Activated CD8-positive, alpha-beta memory T cell treated with anti-CD3 and anti-CD28 coated beads, Interleukin-2, amount 50 U/mL, for 48 hours (primary cell): Measurements from ENCODE around the gene BRD3OS.

Experiments used
- DNase-seq: peaks from one replicate; pipeline ENCODE4 v3.0.0-alpha.2; 2020

The BRD3OS gene

DNA sequence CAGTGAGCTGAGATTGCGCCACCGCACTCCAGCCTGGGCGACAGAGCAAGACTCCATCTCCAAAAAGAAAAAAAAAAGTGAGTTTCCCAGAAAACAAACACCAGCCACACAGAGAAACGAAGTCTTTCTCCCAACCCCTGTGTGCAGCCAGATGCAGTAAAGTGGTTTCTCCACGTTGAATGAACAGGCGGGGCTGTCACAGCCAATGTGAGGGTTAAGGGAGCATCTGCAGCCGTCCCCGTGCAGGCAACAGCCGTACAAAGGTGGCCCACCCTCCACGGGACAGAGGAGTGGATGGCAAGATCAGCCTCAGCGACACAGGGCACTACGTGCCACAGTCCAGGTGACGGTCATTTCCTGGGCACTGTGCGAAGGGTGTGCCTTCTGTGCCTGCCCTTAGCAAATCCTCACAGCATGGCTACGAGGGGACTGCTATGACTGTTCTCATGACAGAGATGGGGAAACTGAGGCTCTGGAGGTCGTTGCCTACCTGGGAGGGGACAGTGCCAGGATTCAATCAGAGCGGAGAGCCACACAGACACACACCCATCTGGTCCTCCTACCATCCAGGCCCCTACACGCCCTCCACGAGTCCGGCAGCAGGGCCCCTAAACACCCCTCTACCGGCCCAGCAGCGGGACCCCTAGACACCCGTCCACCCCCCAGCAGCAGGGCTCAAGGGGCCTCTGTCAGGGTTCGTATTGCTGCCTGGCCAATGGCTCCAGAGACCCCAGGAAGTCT is 35.5 kb upstream of the BRD3OS start:
- no peak for DNase-seq

DNA sequence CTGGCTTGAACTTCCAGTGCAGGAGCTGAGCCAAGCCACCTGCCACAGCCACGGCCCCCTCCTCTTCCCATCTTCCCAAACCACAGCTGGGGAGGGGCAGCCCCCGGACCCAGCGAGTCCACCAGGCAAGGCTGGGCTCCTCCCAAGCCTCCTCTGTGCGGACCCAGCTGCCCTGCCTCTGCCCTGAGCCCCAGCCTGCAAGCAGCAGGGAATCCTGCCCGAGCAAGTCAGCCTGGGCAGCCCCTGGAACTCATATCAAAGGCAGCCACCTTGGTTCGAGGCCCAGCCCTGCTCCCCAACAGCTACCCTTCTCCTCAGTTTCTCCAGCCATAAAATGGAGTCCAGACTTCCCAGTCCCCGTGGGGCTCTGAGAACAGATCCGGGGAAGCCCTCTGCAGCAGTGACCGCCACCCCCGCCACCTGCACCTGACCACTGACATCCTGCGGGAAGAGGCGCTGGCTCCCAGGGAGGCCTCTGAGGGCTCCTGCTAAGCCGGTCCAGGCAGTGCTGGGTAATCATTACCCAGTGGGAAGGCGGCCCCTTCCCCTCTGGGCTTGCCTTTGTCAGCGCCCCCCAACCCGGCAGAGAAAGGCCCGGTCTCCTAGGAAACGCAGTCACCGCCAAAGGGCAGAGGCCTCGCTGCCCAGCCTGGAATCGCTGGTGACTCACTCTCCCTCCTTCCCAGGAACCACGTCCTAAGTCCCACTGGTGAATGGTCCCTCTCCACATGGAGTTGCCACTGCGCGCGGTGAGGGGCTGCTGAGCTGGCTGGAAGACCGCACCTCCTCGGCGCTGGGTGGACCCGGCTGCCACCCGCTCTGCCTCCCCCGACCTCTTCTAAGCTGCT is 34.7 kb upstream of the BRD3OS start:
- DNase-seq = no peak

DNA sequence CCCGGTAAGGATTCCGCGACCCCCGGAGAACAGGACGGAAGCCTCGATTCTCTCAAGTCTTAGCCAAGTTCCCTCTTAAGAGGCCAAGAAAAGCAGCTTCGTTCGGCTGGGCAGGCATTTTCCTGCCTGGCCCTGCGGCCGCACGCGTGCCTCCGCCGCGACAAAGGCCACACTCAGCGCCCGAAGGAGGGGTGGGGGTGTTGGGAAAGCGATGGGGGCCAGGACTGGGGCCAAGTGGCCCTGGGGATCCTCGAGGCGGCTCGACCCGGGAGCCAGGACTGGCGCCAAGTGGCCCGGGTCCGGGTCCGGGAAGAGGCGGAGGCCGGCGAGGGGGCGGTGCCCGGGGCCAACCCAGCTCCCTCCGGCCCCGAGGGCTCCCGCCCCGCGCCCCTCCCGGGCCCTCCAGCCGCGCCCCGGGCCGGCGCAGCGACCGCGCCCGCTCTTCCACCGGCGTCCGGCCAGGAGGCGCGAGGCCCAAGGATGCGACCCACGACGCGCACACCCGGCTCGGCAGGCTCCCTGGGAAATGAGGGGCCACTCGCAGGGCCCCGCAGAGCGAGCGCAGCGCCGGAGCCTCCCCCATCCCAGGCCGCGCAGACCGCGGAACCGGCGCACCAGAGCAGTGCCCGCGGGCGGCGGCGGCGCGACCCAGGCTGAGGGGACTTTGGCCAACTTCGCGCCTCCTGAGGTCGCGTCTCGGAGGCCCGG is 33.9 kb upstream of the BRD3OS start:
- DNase-seq = no peak

DNA sequence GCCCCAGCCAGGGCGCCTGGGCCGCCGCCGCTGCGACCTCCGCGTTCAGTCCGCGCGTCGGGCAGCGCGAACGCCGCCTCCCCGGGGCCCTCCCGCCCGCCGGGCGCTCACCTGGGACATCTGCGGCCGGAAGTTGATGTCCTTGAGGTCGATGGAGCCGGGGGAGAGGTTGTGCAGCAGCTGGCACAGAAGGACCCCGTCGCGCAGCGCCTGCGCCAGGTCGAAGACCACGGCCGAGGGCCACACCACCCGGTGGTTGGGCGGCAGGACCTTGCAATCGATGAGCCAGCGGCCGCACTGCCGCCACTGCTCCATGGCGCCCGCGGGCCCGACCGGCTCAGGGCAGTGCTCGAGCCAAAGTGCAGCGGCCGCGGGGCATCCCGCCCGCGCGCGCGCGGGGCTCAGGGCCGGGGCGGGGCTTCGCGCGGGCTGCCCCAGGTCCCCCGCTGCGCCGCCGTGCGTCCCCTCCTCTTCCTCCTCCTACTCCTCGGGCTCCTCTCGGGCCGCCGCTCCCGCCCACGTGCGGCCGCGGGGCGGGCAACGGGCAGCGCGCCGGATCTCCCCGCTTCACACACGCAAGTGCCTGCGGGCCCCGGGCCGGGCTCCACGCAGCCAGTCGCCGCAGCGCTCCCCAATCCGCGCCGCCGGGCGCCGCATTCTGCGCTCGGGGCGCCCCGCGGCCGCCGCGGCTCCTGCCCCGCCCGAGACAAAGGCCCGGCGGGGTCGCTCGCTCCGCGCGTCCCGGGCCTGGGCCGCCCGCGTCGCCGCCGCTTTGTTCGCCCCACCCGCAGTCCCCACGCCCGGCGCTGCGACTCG is 33.1 kb upstream of the BRD3OS start, which contains the start of gene VAV2:
Gene VAV2 (minus strand): TSS at position 361 of the 816 bp plus-strand sequence. CDS start 46 bp downstream, at position 315.
- peak; percentile 75 for DNase-seq

DNA sequence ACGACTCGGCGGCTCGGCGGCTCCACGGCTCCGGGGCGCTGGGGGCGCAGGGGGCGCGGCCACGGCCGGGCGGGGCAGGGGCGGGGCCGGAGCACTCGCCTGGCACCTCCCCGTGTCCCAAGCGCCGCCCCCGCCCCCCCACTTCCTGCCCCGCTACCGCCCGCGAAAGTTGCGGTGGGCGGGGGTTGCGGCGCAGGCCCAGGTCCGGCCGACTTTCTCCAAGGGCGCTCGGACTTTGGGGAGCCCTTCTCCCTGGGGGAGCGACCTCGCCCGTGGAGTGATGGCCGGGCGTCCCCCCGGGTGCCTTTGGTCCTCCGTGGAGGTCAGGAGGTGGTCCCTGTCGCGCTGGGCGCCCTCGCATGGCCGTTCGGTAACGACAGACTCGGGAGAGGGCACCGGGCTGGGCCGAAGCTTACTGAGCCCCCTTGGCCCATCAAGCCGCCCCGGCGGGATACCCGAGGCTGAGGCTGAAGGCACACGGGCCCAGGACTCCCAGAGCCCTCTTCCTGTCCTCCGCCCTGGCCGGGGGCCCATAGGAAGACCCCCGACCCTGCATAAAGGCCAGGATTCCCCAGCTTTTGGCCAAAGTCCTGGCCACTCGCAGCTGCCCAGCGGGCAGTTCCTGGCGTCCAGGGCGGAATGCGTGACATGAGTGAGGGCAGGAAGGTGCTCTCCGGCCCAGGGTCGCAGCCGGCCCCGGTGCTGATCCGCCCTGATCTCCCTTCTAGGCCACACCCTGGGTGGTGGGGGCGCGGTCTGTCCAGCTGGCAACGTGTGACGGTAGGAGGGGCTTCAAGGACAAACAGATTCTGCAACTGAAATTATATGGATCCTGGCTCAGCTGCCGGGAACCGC is 32.3 kb upstream of the BRD3OS start:
- peak; percentile 87 for DNase-seq

DNA sequence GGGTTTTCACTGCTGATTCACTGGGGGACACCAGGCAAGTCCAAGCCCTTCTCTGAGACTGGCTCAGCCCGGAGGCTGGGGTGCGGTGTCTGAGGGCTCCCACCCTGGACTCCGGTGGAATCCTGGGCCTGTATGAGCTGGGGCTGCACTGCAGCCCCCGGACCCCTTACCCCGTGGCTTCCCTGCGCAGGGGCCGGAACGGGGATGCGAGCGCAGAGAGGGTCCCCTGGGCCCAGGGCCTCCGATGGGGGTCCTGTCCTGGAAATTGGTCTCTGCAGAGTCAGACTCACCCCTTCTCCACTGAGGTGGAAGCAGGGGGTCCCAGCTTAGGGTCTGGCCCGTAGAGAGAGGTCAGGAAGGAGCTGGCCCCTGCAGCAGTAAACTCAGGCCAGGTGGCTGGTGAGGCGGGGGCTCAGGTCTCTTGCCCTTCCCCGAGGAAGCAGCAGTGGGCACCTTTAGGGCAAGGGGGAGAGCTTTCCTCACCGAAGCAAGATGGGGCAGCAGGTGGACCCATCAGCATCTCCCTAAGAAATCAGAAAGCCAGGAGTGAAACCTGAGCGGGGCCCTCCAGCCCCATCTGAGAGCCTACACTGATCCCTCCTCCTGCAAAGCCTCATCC is 31.5 kb upstream of the BRD3OS start:
- DNase-seq = no peak

DNA sequence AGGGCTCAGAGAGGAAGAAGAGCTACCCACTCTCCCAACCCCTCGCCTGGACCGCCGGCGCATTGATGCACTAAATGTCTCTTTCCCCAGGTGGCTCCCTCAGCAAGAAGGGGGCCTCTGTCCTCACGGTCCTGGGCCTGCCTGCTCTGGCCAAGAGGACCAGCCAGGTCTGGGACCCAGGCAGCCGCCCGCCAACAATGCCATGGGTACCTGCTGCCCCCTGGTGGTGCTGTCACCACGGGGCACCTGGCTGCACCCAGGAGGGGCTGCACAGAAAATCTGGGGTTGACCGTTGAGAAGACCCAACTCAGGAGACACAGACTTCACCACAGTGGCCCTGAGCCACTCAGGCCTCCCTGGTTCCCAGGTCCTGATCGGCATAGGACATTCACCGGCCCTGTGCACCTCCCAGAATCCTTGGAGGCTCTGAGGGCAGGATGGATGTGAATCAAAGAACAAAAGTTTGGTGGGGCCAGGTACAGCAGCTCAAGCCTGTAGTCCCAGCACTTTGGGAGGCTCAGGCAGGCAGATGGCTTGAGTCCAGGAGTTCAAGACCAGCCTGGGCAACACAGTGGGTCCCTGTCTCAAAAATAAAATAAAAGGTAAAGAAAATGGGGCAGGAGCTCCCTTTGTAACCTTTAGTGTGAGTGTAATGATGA is 30.8 kb upstream of the BRD3OS start:
- peak; percentile 95 for DNase-seq

DNA sequence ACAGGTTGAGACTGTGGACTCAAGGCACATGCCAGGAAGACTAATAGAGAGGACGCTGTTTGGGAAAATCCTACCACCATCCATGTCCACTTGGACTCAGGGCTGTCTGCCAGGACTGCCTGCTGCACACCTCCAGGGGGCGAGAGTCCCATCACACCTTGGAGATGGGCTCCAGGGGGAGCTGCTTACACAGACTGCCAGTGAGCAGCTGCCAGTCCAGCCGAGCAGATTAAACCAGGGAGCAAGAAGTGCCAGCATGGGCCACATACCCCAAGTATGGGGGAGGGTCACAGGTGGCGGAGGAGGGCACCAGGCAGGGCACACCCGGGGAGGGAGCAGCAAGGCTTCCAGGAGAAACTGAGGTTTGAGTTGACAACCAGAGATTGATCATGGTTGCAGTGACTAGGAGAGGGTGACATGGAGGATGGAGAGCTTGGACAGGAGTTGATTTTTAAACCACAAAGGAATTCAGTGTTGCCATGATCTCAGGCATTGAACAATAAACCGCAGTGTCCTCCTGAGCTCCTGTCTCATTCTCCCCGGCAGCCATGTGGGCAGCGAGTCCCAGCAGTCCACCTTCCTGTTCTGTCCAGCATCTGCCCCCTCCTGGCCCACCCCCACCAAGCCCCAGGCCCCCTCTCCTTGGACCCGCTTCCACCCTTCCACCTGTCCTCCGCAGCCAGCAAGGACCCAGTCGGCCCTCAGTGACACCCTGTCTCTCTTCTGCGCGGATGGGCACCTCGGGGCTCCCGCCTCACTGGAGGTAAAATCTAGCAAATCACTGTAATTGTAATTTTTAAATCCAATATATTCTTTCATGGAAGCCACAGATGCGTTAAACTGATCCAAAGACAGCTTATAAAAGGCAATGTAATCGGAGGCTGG is 30.0 kb upstream of the BRD3OS start:
- no peak for DNase-seq

DNA sequence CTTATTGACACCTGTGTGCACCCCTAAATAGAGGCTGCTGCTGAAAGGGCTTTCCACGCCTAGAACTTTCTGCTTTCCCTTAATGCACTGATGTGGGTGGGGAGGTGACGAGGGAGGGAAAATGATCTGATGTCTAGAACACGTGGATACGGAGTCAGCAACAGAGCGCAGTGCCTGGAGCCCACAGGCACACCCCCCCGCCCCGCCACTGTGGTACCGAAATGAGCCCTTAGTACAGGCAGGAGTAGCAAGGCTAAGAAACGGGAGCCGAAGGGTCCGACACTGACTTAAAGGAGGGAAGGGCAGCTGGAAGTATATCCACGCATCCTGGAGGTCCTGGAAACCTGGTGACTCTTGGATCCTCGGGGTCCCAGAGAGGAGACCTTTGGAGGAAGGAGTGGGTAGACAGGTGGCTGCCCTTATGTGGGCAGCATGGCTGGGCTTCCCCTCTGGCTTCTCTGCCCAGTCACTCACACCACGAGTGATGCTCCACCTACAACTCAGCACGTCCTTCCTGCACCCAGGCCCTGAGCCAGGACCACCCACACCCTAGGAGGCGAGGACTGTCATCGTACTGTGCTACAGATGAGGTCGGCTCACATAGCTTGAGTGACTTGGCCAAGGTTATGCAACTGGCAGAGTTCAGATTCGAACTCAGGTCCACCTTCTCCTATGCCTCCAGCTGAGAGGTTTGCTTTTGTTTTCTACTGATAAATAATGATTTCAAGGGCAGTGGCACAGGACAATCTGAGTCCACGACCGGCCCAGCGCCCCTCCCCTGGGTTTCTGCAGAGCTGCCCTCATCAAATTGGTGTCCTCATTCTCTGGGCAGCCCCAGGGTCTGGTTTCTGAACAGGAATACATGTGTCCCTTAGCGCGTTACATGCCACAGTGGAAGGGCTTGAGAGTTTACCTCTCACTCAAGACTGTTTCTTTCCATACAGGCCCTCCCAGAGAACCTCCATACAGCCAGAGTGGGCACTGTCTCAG is 28.5 kb upstream of the BRD3OS start:
- DNase-seq = no peak

DNA sequence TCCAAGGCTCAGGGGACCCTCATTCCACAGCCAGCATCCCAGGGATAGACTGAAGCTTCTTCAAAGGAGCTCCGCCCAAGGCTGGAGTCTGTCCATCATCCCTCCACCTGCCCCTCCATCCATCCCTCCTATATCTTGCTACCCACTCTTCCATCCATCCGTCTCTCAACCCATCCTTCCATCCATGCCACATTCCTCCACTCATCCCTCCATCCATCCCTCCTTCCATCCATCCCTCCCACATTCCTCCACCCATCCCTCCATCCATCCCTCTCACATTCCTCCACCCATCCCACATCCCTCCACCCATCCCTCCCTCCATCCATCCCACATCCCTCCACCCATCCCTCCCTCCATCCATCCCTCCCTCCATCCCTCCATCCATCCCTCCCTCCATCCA is 27.7 kb upstream of the BRD3OS start:
- DNase-seq = no peak

DNA sequence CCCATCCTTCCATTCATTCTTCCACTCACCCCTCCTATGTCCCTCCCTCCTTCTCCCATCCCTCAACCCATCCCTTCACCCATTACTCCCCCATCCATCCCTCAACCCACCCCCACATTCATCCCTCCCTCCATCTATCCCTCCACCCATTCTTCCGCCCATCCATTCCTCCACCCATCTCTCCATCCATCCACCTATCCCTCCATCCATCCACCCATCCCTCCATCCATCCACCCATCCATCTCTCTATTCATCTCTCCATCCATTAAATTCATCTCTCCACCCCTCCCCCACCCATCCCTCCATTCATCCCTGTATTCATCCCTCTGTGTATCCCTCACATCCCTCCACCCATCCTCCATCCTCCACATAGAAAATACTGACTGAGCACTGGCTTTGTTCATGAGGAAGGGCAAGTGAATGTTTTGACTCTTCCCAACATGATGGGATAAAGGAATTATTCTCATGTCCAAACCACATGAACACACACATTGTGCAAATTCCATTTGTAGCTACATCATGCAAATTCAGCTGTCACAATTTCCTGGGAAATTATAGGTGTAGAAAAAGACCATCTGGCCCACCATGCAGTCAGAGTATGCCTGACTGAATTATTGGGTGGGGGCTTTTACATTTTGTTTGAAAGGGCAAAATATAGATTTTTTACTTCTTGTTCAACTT is 26.2 kb upstream of the BRD3OS start:
- DNase-seq = no peak

DNA sequence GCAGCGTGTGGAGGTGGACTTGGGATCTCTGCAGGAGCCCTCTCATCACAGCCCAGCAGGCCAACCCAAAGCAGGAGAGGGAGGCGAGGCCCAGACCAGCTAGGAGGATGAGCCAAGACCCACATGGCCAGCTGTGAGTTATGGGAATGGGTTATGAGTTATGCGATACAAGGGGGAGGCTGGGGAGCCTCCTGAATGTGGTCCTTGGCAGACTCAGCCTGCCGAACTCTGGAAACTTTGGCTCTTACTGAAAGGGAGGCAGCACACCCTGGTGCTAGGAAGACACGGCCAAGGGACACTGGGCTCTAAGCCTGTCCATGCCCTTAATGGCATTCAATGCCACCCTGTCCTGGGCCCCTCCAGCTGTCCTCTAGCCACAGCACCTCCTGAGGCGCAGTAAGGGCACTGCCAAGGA is 25.4 kb upstream of the BRD3OS start:
- DNase-seq = no peak

DNA sequence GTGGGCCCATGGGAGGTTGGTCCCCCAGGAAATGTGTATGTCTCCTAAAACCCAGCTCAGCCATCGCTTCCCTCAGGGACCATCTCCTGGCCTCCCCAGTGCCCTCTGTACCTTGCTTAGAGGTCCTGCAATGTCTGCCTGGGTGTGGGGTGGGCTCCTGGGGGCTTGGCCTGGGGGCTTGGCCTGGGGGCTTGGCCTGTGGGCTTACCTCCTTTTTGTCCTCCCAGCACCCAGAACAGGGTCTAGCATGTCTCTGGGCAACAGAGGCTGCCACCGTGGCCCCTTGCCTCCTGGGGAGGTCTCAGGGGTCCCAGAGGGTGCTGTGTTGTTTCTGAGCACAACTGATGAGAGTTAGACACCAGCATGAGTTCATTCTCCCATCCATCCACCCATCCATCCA is 22.5 kb upstream of the BRD3OS start:
- no peak for DNase-seq

DNA sequence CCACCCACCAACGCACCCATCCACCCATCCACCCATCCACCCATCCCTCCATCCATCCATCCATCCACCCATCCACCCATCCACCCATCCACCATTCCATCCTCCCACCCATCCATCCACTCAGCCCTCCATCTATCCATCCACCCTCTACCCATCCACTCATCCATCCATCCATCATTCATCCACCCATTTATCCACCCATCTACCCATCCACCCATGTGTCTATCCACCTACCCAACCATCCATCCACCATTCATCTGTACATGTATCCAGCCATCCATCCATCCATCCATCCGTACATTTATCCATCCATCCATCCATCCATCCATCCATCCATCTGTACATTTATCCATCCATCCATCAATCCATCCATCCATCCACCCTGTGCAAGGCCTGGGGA is 22.0 kb upstream of the BRD3OS start:
- no peak for DNase-seq

DNA sequence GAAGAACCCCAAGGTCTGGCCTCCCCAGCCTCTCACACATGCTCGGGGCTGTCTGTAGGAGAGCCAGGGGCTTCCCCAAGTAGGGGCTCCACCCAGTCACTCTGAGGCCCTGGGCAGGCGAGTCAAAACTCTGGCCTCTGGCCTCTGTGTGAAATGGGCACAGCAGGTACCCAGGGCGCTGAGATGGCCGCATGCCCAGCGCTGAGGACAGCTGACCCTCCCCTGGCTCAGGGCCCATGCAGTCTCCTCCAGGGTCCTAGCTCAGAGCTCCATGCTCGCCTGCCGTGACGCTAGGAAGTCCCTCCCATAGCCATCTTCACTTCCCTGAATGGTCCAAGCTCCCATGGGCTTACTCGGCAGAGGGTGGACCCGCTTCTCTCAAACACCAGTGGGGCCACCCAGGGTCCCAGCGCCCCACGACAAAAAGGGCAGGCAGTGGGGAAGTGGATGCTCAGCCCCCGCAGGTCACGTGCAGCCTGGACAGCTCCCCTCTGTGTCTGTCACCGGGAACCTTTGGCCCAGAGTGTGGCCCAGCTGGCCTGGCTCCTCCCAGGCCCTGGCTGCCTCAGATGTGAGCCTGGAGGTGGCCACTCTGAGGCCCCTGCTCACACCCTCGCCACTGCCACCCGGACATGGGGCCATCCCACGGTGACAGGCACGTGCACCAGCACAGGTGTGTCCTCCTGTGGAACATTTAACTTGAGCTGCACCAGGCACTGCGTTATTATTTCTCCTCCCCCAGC is 21.0 kb upstream of the BRD3OS start:
- no peak for DNase-seq

DNA sequence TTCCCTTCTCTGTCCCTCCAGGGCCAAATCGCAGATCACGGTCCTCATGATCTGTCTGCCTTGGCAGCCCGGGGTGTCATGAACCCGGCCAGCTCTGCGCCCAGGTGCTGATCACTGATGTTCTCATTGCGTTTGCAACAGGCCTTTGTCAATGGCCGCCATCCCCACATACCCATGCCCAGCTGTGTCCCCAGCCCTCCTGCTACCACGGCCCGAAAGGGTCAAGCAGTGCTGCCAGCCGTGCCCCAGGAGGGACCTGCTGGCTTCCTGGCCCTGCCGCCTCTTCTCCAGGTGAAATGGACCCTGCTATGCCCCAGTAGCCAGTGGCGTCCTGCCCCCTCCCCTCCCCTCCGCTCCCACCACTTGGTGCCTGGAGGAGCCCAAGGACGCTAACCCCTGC is 20.4 kb upstream of the BRD3OS start:
- DNase-seq = no peak

DNA sequence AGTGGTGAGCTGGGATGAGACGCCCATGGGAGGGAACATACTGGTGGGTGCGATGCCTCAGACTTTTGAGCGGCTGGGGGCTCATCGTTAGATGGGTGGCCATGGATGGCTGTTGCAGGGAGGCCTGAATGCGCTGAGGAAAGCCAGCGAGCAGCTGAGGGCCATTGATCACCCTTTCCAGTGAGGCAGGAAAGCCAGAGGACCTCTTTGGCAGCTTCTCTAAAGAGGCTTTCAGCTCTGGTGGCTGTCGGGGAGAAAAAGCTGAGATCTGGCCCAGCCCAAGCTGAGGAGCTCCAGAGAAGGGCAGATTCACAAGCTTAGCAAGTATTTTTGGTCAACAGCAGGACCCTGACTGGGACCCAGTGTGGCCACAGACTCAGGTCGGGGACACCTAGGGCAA is 19.9 kb upstream of the BRD3OS start:
- no peak for DNase-seq
